ENCODE measurements around the gene CYP8B1.

DNA sequence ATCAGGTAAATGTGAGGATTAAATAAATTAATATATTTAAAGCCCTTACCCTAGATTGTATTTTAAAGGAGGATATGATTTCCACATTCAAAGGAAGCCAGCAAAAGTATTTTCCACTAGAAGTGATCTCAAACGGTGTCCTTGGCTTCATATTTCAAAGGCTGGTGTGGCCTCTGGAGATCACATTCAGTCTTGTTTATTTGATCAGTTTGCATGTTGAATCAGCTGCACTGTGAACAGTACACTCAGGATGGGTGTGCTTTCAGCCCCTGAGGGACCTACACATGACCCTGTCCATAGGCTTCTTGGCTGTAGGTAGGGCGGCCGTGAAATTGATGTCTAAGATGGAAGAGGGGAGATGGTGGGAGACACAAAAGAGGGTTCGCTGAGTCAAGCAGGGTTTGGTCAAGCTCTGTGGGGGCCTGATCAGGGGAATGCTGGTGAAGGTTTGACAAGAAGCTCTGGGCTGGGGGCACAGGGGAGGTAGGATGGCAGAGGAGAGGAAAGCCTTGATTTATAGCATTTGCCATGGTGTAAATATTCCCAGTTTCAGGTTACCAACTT, 21.9 kb downstream of the CYP8B1 start:
- TF ChIP-seq, protein P1, sequence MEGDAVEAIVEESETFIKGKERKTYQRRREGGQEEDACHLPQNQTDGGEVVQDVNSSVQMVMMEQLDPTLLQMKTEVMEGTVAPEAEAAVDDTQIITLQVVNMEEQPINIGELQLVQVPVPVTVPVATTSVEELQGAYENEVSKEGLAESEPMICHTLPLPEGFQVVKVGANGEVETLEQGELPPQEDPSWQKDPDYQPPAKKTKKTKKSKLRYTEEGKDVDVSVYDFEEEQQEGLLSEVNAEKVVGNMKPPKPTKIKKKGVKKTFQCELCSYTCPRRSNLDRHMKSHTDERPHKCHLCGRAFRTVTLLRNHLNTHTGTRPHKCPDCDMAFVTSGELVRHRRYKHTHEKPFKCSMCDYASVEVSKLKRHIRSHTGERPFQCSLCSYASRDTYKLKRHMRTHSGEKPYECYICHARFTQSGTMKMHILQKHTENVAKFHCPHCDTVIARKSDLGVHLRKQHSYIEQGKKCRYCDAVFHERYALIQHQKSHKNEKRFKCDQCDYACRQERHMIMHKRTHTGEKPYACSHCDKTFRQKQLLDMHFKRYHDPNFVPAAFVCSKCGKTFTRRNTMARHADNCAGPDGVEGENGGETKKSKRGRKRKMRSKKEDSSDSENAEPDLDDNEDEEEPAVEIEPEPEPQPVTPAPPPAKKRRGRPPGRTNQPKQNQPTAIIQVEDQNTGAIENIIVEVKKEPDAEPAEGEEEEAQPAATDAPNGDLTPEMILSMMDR (conservative IDR thresholded peaks at IDR 0.05 in 1 of 2, IDR thresholded peaks at IDR 0.05 in 1 of 2; ENCODE audit: extremely low read depth in 1 of 2, insufficient read depth in 1 of 2, low read depth in 1 of 2, low read length in 2 of 2) = no peak
- TF ChIP-seq EZH2 (IDR thresholded peaks at IDR 0.05; ENCODE audit: borderline replicate concordance, low read length) = no peak

Data from mammary epithelial cell (primary cell).